CD4-positive, alpha-beta T cell treated with Interleukin-17A for 1 hour (primary cell): ENCODE data around the gene FADS2.
A peak's percentile ranks its signal among the peaks of the same experiment; 100 is the strongest.
"Not testable (repeated sequence)": the region's sequence is repeated elsewhere in the genome, so short reads cannot be mapped to it uniquely, and the experiment has no call there.

ENCODE experiments used
- DNase-seq: peaks from one replicate; pipeline ENCODE4 v3.0.0-alpha.2; 2020

Gene FADS2

DNA sequence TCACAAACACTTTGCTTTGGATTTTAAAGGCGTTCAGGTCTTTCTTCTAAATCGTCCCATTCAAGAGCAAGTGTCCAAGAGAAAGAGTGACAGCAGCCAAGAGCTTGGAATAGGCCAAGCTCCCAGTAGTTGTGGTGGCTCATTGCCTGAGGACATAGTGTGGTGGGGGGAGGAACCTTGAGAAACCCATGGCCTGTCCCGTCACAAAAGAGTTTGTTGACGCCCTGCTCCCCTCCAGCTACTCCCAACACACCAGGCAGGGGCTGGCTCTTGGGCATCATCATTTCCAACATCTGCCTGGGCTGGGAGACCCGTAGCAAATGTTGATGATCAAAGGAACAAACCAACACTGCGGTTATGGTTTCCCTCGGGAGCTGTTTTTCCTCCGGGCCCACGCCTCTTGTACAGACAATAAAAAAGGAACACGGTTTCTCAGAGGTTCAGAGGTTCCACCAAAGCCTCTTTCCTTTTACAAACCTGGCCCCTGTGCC lies 42.5 kb downstream of the FADS2 start:
- no peak for DNase-seq

DNA sequence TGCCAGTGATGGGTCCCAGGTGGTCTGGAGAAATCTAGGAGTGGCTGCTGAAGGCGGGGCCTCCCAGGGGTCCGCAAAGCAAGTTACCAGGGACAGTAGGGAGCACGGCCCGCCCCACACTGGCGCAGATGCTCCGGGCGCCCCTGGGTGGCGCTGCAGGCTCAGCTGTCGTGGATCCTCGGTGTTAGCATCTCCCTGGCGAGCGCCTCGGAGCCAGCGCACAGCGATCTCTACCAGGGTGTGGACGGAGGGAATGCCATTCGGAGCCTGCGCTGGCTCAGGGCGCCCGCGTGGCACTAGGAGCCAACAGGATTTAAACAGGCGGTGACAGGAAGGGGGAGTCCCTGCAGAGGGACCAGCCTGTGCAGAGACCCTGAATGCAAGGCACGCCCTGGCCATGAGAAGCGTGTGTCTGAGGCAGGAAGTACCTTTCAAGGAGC lies 43.1 kb downstream of the FADS2 start:
- DNase-seq = peak; percentile 54

DNA sequence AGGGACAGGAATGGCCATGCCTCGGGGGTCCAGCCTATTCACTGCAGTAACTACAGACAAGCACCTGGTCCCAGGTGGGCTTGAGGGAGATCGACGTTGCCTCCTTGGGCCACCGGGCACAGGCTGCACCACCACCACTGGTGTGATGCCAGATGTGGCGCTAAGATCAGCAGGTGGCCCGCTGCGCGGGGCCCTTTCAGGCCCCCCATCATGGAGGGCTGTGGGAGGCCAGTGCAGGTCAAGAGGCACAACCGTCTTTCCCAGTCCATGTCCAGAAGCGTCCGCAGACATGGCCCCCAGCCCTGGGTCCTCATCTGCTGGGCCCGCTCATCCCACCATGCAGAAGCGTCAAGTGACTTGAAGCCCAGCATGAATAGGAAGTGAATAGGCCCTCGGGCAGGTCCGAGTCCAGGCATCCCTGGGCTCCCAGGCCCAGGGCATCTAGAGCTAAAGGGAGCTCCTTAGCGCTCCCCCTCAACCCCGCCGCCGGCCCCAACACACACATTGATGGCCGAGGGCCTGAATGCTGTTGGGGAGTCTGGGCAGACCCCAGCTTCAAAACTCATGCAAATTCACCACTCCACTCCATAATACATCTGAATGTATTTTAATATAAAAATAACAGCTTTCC lies 45.0 kb downstream of the FADS2 start:
- no peak for DNase-seq

DNA sequence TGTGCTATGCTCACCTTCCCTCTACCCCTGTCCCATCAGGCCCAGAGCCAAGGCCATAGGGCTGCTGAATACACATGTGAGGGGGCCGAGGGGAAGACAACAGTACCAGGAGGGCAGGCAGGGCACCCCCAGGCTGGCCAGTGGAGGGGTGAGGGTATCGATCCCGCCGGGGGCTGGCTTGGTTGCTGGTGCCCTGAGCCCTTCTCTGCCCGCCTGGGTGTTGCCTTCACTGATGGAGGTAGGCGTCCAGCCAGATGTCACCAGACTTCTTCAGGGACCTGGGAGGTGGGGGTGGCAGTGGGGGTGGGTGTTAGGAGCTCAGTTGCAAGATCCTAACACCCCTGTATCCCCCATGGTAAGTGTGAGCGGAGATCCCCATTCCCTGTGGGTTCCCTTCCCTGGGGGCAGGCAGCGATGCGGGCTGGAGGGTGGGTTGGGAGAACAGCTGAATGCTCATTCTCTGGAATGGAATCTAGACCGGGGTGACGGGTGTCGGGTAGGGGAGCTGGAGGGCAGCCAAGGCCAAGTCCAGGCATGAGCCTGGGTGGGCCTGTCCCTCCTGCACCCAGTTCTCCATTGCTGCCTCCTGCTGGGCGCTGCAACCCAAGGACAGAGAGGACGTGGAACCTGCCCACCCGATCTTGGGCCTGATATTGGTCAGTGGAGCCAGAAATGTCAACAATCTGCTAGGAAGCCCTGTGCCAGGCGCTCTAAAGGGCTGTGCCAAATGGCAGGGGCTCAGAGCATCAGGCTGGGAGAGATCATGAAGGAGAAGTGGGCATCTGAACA lies 45.7 kb downstream of the FADS2 start:
- DNase-seq = no peak

DNA sequence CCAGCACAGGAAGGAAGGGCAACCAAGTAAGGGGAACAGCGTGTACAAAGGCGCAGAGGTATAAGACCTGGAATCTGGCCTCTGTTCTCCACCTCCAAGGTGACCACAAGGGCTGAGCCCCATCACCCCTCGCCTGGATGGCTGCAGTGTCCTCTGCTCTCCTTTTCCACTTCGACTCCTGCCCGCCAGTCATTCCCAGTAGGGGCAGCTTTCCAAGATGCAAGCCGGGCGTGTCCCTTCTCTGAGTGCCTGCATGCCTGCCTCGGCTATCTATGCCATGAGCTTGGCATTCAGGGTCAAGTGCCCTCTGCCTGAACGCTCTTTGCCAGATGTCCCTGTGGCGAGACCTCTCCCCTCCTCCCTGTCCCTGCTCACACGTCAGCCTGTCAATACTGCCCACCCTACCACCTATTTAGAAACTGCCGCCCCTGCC lies 46.3 kb downstream of the FADS2 start:
- no peak for DNase-seq

DNA sequence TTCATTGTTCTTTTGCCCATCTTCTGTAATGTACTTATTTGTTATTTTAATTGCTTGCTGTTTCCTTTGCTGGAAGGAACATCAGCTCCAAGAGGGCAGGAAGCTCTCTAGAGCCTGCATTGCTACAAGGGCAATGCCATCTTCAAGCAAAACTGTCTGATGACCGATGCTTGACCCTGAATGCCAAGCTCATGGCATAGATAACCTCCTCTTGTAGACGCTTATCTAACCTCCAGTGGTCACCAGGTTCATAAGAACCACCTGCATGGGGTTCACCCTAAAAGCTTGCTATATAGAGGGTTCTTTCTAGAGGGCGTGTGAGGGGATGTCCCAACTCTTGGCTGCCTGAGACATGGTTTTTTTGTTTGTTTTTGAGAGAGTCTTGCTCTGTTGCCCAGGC lies 46.8 kb downstream of the FADS2 start:
- DNase-seq = no peak

DNA sequence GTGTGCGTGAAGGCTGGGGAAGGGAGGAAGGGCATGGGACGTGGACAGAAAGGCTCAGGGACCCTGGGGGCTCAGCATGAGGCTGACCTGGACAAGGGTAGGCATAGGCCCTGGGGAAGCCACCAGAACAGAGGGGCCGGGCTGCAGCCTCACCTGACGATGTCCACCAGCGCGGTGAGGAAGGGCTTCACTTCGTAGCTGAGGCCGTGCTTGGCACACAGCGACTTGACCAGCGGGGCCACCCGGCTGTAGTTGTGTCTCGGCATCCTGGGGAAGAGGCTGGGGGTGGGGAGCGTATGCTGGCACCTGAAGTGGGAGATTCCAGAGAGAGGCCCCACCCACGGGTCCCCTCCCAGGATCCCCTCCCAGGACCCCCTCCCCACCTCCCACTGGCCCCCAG lies 47.6 kb downstream of the FADS2 start:
- DNase-seq = no peak

DNA sequence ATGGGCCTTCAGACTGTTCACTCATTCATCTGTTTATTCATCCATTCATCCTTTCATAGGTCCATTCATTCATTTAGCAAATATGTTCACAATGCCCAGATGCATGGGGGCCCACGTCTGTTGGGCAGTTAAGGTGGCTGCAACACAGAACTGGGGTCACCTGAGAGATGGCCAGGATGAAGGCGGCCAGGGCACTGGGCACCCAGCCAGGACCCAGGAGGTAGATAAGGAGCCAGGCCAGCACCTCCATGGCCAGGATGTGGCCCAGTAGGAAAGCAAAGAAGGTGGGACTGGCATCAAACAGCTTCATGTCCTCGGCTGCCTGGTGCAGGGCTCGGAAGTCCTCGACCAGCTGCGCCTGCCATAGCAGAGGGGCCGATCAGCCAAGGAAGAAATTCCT lies 51.1 kb downstream of the FADS2 start:
- DNase-seq = no peak

DNA sequence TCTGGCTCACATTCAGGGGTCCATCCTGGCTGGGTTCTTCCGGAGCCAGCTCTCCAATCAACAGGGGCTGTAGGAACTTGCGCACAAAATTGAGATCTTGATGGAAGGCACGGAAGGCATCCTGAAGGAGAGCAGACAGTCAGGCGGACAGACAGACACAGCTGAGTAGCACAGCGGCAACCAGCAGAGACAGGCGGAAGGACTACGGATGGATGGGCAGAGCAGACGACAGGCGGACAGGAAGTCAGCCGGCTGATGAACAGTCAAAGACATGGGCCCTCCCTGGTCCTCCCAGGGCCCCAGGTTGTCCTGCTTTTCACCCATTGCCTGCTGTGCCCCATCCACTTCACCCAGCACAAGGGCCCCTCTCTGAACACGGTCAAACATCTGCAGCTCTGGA lies 51.9 kb downstream of the FADS2 start:
- DNase-seq = no peak

DNA sequence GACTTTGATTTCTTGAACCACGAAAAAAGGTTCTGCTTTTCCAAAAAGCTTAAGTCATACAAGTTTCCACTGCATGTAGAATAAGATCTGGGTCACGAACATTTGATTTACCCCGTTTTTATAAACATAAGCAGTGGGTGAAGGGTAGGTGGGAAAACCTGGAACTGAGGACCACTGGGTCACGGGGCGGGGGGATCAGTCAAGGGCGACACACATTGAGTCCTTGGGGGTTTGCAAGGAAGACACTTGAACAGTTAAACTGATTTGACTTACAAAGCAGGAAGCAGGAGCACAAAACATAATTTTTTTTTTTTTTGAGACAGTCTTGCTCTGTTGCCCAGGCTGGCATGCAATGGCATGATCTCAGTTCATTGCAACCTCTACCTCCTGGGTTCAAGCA lies 52.4 kb downstream of the FADS2 start:
- no peak for DNase-seq

DNA sequence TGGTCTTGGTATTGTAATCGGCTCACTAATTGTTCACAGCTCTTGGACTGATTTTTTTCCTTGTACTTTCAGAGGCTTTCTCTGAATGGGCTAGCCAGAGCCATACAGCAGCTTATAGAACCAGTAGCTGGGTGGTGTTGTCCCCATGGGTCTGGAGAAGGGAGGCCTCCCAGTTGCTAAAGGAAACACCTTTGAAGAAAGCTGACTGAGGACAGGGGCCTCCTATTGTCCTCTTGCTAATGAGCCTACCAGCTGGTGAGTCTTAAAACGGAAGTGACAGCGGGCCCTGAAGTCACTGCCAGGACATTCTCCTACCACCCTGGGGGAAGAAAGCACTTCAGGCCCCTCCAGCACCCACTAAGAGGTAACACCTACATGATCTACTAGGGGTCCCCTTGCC lies 53.3 kb downstream of the FADS2 start:
- DNase-seq = no peak

DNA sequence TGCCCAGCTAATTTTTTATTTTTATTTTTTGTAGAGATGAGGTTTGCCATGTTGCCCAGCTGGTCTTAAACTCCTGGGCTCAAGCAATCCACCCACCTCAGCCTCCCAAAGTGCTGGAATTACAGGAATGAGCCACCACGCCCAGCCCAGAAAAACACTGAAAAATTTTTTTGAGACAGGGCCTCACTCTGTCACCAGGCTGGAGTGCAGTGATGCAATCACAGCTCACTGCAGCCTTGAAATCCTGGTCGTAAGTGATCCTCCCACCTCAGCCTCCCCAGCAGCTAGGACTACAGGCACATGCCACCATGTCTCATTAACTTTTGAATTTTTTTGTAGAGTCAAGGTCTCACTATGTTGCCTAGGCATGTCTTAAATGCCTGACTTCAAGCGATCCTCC lies 54.2 kb downstream of the FADS2 start:
- not testable (repeated sequence) for DNase-seq

DNA sequence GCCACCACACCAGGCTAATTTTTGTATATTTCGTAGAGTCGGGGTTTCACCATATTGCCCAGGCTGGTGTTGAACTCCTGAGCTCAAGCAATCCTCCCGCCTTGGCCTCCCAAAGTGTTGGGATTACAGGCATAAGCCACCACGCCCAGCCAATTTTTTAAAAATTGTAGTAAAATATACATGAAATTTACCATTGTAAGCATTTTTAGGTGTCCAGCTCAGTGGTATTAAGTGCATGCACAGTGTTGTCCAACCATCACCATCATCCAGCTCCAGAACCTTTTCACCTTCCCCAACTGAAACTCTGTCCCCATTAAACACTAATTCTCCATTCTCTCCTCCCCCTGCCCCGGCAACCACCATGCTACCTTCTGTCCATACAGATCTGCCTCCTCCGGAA lies 54.8 kb downstream of the FADS2 start:
- no peak for DNase-seq

DNA sequence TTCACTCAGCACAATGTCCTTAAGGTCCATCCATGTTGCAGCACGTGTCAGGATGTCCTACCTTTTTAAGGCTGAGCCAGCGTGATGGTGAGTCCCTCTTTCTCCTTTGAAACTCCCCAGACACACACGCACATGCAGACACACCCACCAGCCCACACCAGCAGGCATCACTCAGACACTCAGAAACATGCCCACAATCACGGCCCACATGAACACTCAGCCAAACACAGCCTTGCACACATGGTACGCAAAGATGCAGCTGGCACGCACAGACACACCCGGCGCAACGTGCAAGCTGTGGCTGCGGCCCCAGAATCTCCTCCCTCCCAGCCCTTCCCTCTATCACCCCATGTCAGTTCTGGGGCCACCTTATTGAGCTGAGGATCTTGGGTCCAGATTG lies 55.2 kb downstream of the FADS2 start:
- no peak for DNase-seq

DNA sequence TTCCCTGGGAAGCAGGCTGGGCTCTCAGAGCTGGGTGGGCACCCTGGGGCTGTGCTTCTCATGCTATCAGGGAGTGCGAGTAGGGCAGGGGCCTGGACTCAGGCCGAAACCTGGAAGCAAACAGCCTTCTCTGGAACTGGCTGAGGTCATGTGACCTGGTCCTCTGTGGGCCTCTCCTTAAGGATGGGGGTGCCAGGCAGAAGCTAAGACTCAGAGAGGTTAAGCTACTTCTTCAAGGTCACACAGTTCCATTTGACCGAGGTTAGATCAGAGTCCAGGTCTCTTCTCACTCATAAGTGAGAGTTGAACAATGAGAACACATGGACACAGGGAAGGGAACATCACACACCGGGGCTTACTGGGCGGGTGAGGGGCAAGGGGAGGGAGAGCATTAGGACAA lies 55.8 kb downstream of the FADS2 start:
- no peak for DNase-seq

DNA sequence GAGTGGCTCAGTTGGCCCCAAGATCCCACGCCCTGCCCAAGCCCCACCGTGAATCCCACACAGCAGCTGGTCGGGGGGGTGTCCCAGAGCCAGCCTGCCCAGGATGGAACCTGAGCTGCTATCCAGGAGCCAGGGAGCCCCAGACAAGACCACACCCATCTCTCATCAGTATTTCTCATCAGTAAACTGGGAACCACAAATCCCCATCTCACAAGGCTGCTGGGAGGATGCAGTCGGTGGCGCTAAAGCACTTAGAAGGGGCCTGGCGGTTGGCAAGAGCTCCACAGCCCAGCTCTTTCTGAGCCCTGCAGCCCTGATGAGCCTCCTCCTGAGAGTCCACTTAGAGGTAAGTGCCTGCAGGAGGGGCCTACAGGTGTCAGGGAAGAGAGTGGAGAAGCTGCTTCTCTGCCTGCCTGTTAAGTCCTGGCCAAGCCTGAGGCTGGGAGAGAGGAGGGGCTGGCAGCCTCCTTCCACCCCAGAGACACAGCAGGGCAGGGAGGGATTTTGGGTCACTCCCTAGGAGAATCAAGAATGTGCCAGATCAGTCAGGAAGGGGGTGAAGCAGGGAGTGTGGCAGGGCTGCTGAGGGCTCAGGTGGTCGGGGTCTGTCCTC lies 57.2 kb downstream of the FADS2 start:
- no peak for DNase-seq

DNA sequence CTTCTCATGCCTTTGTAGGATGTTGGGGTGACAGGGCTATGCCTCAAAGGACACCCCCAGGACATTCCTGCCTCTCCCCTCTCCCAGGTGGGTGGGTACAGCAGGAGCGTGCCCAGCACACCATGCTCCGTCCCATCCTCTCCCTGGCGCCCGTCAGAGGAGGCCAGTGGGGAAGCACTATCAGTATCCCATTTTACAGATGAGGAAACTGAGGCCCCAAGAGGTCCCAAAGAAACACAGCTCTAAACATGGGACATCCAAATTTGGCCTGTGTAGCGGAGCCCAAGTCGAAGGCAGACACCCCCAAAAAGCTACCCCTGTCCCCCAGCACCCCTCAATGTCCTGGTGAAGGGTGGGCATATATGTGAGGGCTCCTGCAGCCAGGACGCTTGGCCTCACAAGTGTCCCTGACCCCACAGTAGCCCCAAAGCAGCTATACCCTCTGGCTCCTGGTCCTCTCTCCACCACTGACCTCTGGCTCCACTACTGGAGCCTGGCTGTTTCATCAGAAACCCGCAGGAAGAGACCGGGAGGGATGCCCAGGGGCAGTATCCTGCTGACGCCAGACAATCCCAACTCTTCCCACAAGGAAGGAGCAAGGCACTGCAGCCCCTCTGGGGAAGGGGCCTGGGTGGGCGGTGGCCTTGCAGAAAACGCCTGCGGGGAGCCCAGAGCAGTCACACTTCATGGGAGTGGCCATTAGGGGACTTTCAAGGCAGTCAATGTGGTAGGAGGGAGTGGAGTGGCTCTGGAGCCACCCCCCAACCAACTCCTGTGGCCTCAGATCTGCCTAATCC lies 57.9 kb downstream of the FADS2 start:
- no peak for DNase-seq

DNA sequence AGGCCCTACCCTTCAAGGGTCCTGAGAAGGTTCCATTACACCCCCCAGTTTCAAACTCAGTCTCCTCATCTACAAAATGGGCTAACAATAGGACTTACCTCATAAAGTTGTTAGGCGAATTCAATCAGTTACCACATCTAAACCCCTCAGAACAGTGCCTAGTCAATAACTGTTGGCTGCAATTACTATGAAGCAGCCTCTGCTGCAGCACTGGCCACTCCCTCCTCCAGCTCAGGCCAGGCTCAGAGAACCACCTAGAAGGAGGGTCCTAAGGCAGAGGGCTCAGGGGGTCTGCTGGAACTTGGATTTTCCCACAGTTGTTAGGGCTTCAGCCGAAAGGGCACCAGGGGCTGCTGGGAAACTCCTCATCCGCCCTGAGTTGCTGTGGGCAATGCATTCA lies 58.5 kb downstream of the FADS2 start:
- DNase-seq = no peak

DNA sequence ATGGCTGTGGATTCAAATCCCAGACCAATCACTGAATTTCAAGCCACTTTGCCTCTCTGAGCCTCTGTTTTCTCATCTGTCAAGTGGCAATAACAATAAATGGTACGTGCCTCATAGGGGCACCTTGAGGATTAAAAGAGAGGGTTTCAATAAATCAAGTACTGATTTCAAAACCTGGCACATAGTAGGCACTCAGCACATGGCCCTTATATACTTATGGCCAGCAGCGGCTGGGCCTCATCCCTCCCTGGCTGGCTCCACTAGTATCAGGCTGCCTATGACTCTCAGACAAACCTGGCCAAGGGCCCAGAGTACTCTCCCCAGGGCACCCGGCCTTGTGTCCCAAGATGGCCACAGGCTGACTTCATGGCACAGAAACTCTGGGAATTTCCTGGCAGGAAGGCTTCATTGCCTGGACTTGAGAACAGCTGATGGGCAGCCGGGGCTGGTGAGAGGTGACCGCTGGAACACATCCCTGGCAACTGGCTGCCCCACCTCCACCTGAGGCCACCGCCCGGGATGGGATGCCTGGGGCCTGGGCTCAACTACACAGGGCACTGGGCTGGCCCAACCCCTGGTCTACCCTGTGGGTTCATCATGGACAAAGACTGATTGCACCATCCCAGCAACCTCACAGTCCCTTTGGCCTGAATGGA lies 59.9 kb downstream of the FADS2 start:
- DNase-seq = no peak

DNA sequence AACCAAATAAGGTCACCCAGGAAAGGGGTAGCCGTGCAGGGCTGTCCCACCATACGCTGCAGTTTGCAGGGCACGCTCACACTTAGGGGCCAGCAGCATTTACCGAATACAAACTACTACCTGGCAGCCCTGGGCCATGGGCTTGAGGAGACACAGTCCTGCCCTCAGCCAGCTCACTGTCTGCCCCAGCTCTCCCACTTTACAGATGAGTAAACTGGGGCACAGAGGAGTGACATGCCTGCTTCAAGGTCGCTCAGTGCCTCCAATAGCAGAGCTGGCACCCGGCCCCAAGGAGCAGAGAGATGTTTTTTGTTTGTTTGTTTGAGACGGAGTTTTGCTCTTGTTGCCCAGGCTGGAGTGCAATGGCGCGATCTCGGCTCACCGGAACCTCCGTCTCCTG lies 60.5 kb downstream of the FADS2 start:
- no peak for DNase-seq

DNA sequence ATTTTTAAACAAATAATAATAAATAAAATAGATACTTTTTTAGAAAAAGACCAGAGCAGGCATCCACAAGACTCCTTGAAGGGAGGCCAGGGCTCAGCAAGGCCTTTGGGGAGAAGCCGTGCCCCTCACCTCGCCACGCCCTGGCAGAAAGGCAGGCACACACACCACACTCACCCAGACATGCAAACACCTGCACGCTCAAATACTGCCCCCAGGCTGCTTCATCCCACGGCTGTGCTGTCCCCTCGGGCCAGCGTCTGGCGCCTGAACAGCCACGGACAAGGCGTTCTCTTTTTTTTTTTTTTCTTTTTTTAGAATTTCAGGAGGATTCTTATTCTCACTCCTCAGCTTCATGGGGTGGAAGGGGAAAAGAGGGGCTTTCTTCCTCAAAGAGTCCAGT lies 61.7 kb downstream of the FADS2 start:
- DNase-seq = no peak

DNA sequence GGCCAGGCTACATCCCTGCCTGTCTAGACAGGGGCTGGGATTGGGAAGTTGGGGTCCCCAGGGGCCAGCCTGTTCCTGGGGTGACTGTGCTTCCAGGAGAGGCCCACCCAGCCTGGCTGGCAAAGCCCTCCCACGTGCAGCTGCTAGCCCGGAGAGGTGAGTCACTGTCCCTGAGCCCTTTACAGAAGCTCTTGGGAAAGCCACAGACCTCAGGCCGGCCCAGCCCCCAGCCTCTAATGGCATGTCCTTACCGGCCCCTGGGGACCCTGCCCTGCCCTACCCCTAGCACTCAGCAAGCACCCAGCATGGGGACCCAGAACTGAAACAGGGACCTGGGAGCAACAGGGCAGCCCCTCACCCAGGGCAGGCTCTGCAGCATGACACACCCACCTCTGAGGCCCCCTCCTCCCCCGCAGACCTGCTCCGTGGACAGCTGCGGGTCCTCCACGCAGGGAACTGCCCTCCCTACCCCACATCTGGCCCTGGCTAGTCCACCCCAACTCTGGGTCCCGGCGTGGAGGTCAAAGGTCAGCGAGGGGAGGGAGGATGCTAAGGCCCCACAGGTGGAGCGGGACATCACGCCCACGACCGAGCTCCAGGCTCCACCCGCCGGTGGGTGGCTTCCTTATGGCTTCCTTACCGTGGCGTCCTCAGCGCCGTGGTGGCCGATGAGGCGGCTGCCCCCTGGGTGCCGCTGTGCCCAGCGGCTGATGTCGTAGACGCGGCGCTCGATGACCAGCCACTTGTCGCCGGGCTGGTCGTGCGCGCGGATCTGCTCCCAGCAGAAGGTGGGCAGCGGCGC lies 62.6 kb downstream of the FADS2 start:
- DNase-seq = peak; percentile 31
